NOMO-1 treated with DMSO at 0.1 percent for 48 hours (cell line): ENCODE results near the gene CLK3.

ENCODE experiments used
- DNase-seq: peaks from one replicate; lab custom pipeline; 2025; ENCODE audit not compliant: unreplicated experiment; lab: John Stamatoyannopoulos, UW

The CLK3 gene

GRCh38 chr15:74603026-74603788 lies 12.4 kb upstream of the CLK3 start:
- no peak for DNase-seq

GRCh38 chr15:74603789-74604705 lies 11.6 kb upstream of the CLK3 start:
- DNase-seq = no peak

GRCh38 chr15:74604983-74605794 lies 10.4 kb upstream of the CLK3 start:
- no peak for DNase-seq

- DNase-seq = no peak
These were observed 9.9 kb upstream of the CLK3 start for GRCh38 chr15:74605795-74606150.

GRCh38 chr15:74608786-74609185 lies 6.8 kb upstream of the CLK3 start:
- DNase-seq = no peak

GRCh38 chr15:74609938-74610301 lies 5.7 kb upstream of the CLK3 start:
- no peak for DNase-seq

- no peak for DNase-seq
These were observed 5.2 kb upstream of the CLK3 start for GRCh38 chr15:74610302-74610951.

- DNase-seq = no peak
These were observed 4.3 kb upstream of the CLK3 start for GRCh38 chr15:74611341-74611740.

GRCh38 chr15:74611834-74612233 lies 3.8 kb upstream of the CLK3 start:
- no peak for DNase-seq

- no peak for DNase-seq
These were observed 3.0 kb upstream of the CLK3 start for GRCh38 chr15:74612677-74613076.

GRCh38 chr15:74613089-74613952 lies 2.3 kb upstream of the CLK3 start:
- no peak for DNase-seq

GRCh38 chr15:74613953-74614743 lies 1.5 kb upstream of the CLK3 start:
- no peak for DNase-seq

- DNase-seq = peak; percentile 73
These were observed 710 bp upstream of the CLK3 start for GRCh38 chr15:74614744-74615507.

- DNase-seq = peak; percentile 67
These were observed 817 bp downstream of the CLK3 start for GRCh38 chr15:74616366-74616939.

GRCh38 chr15:74616996-74617395 lies 1.4 kb downstream of the CLK3 start:
- DNase-seq = no peak

- no peak for DNase-seq
These were observed 3.4 kb downstream of the CLK3 start for GRCh38 chr15:74618841-74619596.

GRCh38 chr15:74619916-74620635 lies 4.4 kb downstream of the CLK3 start:
- no peak for DNase-seq
